K562 (cell line): ENCODE data around the gene PDIA5. TPM values are rescaled to one million over a fixed set of nuclear protein-coding genes. Genes with fewer than 3 reads are reported as not detected.
A peak's percentile ranks its signal among the peaks of the same experiment; 100 is the strongest.

Experiments
- CBFB ChIP-seq: sonication (generic); formaldehyde crosslinking; IDR thresholded peaks from 2 replicates; pipeline ENCODE4 v1.4.0; 2020; ENCODE audit warnings: mild to moderate bottlenecking, missing genetic modification reagents
- MYC ChIP-seq, 2 experiments: fragments of 250-450 bp in 1 of 2; sonication (Bioruptor Pico) in 1 of 2; IDR thresholded peaks; 2 replicates each; pipeline versions ENCODE4 v1.5.1 to v1.6.1; 2012 to 2021; ENCODE audit warnings: low read depth in 2 of 2, borderline replicate concordance in 1 of 2, improper control_type of control experiment in 1 of 2, low read length in 1 of 2, mild to moderate bottlenecking in 1 of 2, moderate library complexity in 1 of 2
- MYNN ChIP-seq, 2 experiments: sonication (generic); formaldehyde crosslinking in 1 of 2; IDR thresholded peaks; 2 replicates each; pipeline versions ENCODE4 v1.5.0 to v1.6.1; 2016 to 2020; ENCODE audit warnings: antibody characterized with exemption in 1 of 2, missing genetic modification reagents in 1 of 2
- SETDB1 ChIP-seq: IDR thresholded peaks from one replicate; pipeline ENCODE4 v1.6.1; 2012; ENCODE audit warnings: low read length, control low read depth, inconsistent platforms
- ZNF395 ChIP-seq: fragments of 200-800 bp; sonication (Bioruptor generic); IDR thresholded peaks from 2 replicates; pipeline ENCODE4 v1.6.1; 2017; ENCODE audit warnings: missing genetic modification characterization, missing compliant biosample characterization
- polyA plus RNA-seq, 8 experiments: library from polyadenylated mRNA; depleted of rRNA in 4 of 8; stranded (reverse) in 5 of 8; unstranded in 3 of 8; fragments of >200 nt; fragmentation: Nextera tagmentation in 2 of 8; fragmentation: Illumina TruSeq in 1 of 8; extraction: Ambion mirVana in 2 of 8; extraction: Trizol in 1 of 8; gene quantifications; 2 replicates each; pipeline versions ENCODE4 v1.2.1 to v1.2.3, GENCODE V29; 2011 to 2014; ENCODE audit warnings: inconsistent platforms in 1 of 8, missing spikeins in 1 of 8
- total RNA-seq, 7 experiments: library from RNA; depleted of rRNA in 6 of 7; stranded (reverse); fragments of >200 nt in 6 of 7; fragmentation: Illumina TruSeq in 2 of 7; extraction: Trizol in 2 of 7; gene quantifications; 2 replicates each; pipeline versions ENCODE4 v1.2.1 to v1.2.3, GENCODE V29; 2011 to 2021; ENCODE audit warnings: low replicate concordance in 1 of 7
- TF ChIP-seq, protein P1 (sequence below): fragments of 450-650 bp; IDR thresholded peaks from 2 replicates; pipeline ENCODE4 v1.6.1; 2017; ENCODE audit warnings: antibody characterized with exemption, mild to moderate bottlenecking

The PDIA5 gene
- total and polyA plus RNA-seq, 9 of the 15 experiments (the other 6 are each of a cell fraction or from before 2014, with no cell fraction given), result 3.4 to 31.8 (median 19.6) TPM

GRCh38 chr3:123066599-123066895 lies 278 bp upstream of the PDIA5 start (continued):
- TF ChIP-seq, protein P1, sequence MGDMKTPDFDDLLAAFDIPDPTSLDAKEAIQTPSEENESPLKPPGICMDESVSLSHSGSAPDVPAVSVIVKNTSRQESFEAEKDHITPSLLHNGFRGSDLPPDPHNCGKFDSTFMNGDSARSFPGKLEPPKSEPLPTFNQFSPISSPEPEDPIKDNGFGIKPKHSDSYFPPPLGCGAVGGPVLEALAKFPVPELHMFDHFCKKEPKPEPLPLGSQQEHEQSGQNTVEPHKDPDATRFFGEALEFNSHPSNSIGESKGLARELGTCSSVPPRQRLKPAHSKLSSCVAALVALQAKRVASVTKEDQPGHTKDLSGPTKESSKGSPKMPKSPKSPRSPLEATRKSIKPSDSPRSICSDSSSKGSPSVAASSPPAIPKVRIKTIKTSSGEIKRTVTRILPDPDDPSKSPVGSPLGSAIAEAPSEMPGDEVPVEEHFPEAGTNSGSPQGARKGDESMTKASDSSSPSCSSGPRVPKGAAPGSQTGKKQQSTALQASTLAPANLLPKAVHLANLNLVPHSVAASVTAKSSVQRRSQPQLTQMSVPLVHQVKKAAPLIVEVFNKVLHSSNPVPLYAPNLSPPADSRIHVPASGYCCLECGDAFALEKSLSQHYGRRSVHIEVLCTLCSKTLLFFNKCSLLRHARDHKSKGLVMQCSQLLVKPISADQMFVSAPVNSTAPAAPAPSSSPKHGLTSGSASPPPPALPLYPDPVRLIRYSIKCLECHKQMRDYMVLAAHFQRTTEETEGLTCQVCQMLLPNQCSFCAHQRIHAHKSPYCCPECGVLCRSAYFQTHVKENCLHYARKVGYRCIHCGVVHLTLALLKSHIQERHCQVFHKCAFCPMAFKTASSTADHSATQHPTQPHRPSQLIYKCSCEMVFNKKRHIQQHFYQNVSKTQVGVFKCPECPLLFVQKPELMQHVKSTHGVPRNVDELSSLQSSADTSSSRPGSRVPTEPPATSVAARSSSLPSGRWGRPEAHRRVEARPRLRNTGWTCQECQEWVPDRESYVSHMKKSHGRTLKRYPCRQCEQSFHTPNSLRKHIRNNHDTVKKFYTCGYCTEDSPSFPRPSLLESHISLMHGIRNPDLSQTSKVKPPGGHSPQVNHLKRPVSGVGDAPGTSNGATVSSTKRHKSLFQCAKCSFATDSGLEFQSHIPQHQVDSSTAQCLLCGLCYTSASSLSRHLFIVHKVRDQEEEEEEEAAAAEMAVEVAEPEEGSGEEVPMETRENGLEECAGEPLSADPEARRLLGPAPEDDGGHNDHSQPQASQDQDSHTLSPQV, result peak; percentile 90
- TF ChIP-seq ZNF395 (CRISPR knock-in tag) (0 out of 2 replicates have a peak, but pooled peaks have one; percentile 25), MYC (IDR thresholded peaks at IDR 0.05; ENCODE audit: low read depth, low read length) (no peak), MYC (CRISPR knock-in tag; IDR thresholded peaks at IDR 0.05; ENCODE audit: borderline replicate concordance, low read depth) (0 out of 2 replicates have a peak, but pooled peaks have one; percentile 30), MYNN (IDR thresholded peaks at IDR 0.05) (no peak), MYNN (CRISPR knock-in tag; IDR thresholded peaks at IDR 0.05) (no peak), CBFB (CRISPR knock-in tag) (no peak), SETDB1 (no peak)
